ENCODE measurements around the gene AMN.

The AMN gene

GRCh38 chr14:102966681-102967505 is 44.4 kb downstream of the AMN start:
- no peak for DNase-seq (ENCODE audit: low read depth)

DNA sequence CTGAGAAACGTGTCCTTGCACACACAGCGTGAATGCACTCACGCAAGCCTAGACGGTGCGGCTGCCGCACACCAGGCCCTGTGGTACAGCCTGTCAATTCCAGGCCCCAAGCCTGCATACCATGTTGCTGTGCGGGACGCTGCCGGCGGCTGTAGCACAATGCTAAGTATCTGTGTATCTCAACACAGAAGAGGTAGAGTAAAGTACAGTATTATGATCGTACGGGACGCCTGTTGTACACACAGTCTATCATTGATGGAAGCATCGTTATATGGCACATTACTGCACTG is 45.0 kb downstream of the AMN start:
- DNase-seq (ENCODE audit: low read depth) = no peak

GRCh38 chr14:102968306-102968705 is 45.8 kb downstream of the AMN start:
- DNase-seq (ENCODE audit: low read depth) = no peak

- DNase-seq (ENCODE audit: low read depth) = no peak
Observed at GRCh38 chr14:102969060-102969791, 46.8 kb downstream of the AMN start.

- DNase-seq (ENCODE audit: low read depth) = no peak
Observed at GRCh38 chr14:102969901-102970300, 47.4 kb downstream of the AMN start.

- DNase-seq (ENCODE audit: low read depth) = no peak
Observed at GRCh38 chr14:102970496-102970895, 48.0 kb downstream of the AMN start.

DNA sequence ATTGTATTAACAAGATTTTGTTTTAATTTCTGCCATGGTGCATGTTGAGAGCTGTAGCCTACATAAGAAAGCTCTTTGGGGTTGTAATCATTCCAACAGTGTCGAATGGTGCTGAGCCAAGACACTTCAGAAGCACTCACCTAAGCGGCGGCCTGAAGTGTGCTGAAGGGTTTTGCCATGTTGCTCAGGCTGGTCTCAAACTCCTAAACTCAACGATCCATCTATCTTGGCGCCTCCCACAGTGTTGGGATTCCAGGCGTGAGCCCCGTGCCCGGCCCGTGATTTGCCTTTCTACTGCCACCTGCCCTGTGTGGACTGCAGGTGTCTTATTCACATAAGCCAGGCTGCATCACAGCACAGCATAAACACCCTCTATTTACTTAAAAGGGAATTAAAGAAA is 48.9 kb downstream of the AMN start:
- no peak for DNase-seq (ENCODE audit: low read depth)

DNA sequence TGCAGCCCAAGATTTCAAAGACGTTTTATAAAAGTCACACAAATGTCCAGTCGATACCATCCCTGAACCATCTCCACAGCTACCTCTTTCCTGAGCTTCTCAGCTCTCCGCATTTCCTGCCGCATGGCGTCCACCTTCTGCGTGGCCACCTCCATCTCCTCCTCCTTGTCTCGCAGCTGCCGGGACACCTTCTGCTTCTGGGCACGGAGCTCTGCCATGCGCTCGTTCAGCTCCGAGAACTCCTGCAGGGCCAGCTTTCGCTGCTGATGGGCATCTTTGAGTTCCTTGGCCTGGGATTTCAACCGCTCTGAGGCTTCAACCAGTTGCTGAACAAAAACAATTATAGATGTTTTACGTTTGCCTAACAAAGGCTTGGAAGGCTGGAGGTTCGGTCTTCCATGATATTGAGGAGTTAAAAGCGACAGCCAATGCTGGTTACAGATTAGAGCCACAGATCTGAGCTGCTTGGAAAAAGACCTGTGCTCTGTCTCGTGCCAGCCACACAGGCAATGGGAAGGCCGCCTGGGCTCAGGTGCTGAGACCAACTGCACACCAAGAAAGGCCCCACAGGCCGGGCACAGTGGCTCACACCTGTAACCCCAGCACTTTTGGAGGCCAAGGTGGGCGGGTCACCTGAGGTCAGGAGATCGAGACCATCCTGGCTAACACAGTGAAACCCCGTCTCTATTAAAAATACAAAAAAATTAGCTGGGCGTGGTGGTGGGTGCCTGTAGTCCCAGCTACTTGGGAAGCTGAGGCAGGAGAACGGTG is 49.6 kb downstream of the AMN start:
- no peak for DNase-seq (ENCODE audit: low read depth)

DNA sequence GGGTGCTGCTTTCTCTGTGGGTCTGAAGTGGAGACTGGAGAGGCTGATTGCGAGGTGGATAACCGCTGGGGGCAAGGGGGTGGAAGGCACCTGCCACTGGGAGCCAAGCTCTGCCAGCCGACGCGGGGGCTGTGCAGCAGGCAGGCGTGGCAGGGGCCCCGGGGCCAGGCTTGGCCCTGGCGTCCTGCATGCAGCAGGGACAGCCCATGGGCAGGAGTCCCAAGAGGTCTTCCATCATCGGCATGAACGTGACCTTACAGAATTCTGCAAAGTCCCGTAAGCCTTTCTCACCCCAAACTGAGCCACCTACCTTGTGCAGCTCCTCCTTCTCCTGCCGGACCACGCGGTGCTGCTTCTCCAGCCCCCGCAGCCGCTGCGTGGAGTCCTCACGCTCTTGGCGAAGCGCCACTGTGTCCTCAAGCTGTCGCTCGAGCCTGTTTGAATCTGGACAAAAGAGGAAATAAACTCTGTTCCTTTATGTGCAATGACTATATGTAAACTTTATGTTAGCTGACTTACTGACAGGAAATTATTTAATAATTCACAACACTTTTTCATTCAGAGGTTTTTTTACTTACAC is 51.3 kb downstream of the AMN start:
- DNase-seq (ENCODE audit: low read depth) = no peak

DNA sequence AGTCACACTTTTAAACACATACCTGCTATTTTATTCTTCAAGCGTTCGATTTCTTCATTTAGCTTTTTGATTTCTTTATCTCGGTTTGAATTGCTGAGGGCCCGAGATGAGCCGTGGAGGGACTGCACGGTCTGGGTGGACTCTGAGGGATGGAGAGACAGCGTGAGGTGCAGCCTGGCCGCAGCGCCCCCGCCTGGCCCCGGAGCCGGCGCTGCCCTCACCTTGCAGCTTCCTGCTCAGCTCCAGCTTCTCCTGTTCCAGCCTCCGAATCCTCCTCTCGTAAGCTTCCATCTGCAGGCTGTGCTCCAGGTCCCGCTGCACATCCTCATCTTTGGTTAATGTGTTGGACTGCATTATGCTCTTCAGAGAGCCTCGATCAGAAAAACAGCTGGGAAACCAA is 53.2 kb downstream of the AMN start:
- no peak for DNase-seq (ENCODE audit: low read depth)

GRCh38 chr14:102977475-102977874 is 55.0 kb downstream of the AMN start:
- no peak for DNase-seq (ENCODE audit: low read depth)

DNA sequence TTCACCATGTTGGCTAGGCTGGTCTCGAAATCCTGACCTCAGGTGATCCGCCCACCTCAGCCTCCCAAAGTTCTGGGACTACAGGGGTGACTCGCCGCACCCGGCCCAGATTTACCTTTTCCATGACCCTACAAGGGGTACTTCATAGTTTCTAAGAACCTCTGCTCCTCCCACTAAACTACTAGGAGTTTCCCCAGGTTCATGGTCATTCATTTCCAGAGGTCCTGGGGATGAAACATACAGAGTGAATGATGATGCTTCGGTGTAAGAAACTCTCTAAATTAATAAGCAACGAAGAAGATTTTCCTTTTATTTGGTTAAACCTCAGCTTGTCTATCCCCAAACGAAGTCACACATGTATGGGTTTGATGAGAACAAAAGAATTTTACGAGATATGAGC is 56.9 kb downstream of the AMN start:
- DNase-seq (ENCODE audit: low read depth) = no peak

DNA sequence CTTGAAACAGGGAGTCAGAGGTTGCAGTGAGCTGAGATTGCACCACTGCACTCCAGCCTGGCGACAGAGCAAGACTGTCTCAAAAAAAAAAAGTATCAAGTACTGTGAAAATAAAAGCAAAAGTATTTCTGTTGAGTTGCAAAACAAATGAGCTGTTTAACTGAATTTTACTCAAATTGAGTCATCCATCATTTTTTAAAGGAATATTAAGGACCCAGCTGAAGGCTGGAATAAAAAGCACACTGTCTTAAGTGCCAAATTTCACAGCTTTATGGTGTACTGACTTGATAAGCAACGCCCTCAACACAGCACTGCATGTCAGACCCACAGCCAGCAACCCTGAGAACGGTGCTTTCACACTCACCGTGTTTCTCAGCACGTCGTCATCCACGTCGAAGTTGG is 57.9 kb downstream of the AMN start:
- no peak for DNase-seq (ENCODE audit: low read depth)
